Pancreas (tissue), 10 donors: ENCODE measurements around the gene SLC25A13. TPM values are rescaled to one million over a fixed set of nuclear protein-coding genes. Genes with fewer than 3 reads are reported as not detected.
"Not testable (repeated sequence)": the region's sequence is repeated elsewhere in the genome, so short reads cannot be mapped to it uniquely, and the experiment has no call there.

ENCODE experiments used
- ATAC-seq, 4 donors: fragments of 200-7000 bp; cut with Tn5 transposase; one replicate each; pipeline versions ENCODE4 v1.8.0 to v1.9.1; 2020; ENCODE audit warnings: mild to moderate bottlenecking in 4 of 4, moderate library complexity in 4 of 4
- DNase-seq, 6 donors: peaks; one replicate each; pipeline ENCODE4 v3.0.0-alpha.2; 2020
- FAIRE-seq: peaks from 2 replicates; lab custom pipeline; 2012; peaks lifted over from hg19 to GRCh38; lab: Jason Lieb, UNC
- H3K27ac ChIP-seq, 4 donors: fragments of 200-600 bp; sonication (generic); 1 replicate in 3 of 4; 2 replicates in 1 of 4; pipeline versions ENCODE4 v1.5.0 to v1.8.0; 2020
- H3K27me3 ChIP-seq, 4 donors: fragments of 200-600 bp; one replicate each; pipeline ENCODE4 v1.8.0; 2021
- H3K36me3 ChIP-seq, 3 donors: fragments of 200-600 bp; sonication (generic) in 1 of 3; one replicate each; pipeline versions ENCODE4 v1.5.0 to v1.8.0; 2020 to 2021
- H3K4me1 ChIP-seq, 3 donors: fragments of 200-600 bp; one replicate each; pipeline ENCODE4 v1.8.0; 2021
- H3K4me3 ChIP-seq, 4 donors: fragments of 200-600 bp; sonication (generic) in 2 of 4; one replicate each; pipeline versions ENCODE4 v1.5.0 to v1.8.0; 2020 to 2021
- H3K9me3 ChIP-seq, 4 donors: fragments of 200-600 bp; one replicate each; pipeline ENCODE4 v1.8.0; 2021
- WGBS, 2 donors: extraction: QIAGEN DNeasy Blood & Tissue Kit; methylation state at CpG; one replicate each; pipeline ENCODE4 v1.1.7; 2013; 5-methylcytosine and 5-hydroxymethylcytosine counted together
- intact Hi-C, 3 donors: fragments of 100-400 bp; cut with DNase I; formaldehyde crosslinking; loops; one replicate each; pipeline versions ENCODE4 v1.11.1 to v1.14.2; 2022
- polyA plus RNA-seq, 2 donors: library from polyadenylated mRNA; stranded (reverse); fragments of 200-250 nt; gene quantifications; one replicate each; pipeline ENCODE4 v1.2.3, GENCODE V29; 2013
- total RNA-seq, 6 donors: library from RNA; stranded (reverse); fragmentation: NEBNext Ultra II Directional in 4 of 6; extraction: Animal tissue kit (Norgen Biotek cat#: 25700) in 4 of 6; gene quantifications; one replicate each; pipeline versions ENCODE4 v1.2.1 to v1.2.4, GENCODE V29; 2021 to 2023
- TF ChIP-seq, protein P1 (sequence below), 4 donors: fragments of 200-600 bp; sonication (generic) in 3 of 4; IDR thresholded peaks; one replicate each; pipeline versions ENCODE4 v1.5.0 to v1.8.0; 2021; ENCODE audit warnings: antibody characterized with exemption in 4 of 4
- donor health status: healthy with polysubstance abuse.
- donor health status: DM: no; HTN: no; CAD: no; lungs with moderate emphysema.
- donor health status: DM: no; HTN: no; CAD: no.
- donor health status: control.
- donor health status: control.
- donor health status: Bipolar disorder and iron deficiency.
- donor health status: DM: yes; HTN: yes; CAD: no.
- donor health status: DM: no; HTN: no; CAD: no.
- donor health status: DM: no; HTN: no; CAD: no.
- donor health status: DM: yes; HTN: yes; CAD: no.

Gene SLC25A13, protein sequence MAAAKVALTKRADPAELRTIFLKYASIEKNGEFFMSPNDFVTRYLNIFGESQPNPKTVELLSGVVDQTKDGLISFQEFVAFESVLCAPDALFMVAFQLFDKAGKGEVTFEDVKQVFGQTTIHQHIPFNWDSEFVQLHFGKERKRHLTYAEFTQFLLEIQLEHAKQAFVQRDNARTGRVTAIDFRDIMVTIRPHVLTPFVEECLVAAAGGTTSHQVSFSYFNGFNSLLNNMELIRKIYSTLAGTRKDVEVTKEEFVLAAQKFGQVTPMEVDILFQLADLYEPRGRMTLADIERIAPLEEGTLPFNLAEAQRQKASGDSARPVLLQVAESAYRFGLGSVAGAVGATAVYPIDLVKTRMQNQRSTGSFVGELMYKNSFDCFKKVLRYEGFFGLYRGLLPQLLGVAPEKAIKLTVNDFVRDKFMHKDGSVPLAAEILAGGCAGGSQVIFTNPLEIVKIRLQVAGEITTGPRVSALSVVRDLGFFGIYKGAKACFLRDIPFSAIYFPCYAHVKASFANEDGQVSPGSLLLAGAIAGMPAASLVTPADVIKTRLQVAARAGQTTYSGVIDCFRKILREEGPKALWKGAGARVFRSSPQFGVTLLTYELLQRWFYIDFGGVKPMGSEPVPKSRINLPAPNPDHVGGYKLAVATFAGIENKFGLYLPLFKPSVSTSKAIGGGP
- 10 to 100 TPM in 5 of 6 donors, 1 to 10 TPM in 1; 7.2 to 15.0 (median 11.3) TPM for total RNA-seq
- 10 to 100 TPM in 1 of 2 donors, 1 to 10 TPM in 1; 4.2 to 10.8 TPM for polyA plus RNA-seq

DNA sequence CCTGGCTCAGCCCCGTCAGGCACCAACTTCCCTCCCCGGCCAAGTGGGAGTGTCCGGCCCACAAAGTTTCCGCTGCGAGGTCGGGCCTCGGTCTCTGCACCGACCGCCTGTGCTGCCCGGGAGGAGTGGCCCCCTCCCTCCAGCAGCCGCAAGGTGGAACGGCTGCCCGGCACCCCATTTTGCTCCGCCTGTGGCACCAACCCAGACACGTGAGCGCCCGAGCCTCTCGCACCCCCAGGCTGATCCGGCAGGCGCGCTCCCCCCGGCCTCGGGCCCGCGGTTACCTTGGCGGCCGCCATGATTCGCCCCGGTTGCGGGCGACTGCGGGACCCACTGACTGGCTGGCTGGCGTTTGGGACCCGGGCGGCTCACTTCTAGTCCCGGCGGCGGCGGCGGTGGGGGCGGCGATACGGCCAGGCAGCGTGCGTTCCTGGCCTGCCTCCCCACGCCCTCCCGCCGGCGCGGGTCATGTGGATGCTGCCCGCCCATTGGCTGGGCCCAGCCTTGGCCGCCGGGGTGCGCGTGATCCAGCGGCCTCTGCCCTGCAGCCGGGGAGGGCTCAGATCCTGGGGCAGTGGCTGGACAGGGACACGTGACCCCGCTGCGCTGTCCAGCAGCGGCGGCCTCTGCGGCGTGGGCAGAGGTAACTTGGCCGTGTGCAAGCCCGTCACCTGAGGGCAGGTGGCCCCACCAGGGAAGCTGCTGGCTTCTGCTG, at the start of gene SLC25A13:
Gene SLC25A13 (minus strand): TSS at position 441 of the 715 bp plus-strand sequence. CDS start 142 bp downstream, at position 299.
- Histone ChIP-seq H3K36me3 (no peaks in the 10 kb centered on the region), H3K27ac (peak within 1 kb of the TSS; percentile 97 to 99 (median 98)), H3K9me3 (no peaks in the 10 kb centered on the region), H3K4me1 (peaks cover 9 to 22% (median 14%) of the 10 kb centered on the region in 3 donors), H3K4me3 (peak within 1 kb of the TSS; percentile 87 to 96 (median 88)), H3K27me3 (no peaks in the 10 kb centered on the region)
- FAIRE-seq (no peak), DNase-seq (peak; percentile 92 to 96 (median 94)), ATAC-seq (peak; percentile 93 to 98 (median 98))
- intact Hi-C loops = no loop called here
- TF ChIP-seq, protein P1, sequence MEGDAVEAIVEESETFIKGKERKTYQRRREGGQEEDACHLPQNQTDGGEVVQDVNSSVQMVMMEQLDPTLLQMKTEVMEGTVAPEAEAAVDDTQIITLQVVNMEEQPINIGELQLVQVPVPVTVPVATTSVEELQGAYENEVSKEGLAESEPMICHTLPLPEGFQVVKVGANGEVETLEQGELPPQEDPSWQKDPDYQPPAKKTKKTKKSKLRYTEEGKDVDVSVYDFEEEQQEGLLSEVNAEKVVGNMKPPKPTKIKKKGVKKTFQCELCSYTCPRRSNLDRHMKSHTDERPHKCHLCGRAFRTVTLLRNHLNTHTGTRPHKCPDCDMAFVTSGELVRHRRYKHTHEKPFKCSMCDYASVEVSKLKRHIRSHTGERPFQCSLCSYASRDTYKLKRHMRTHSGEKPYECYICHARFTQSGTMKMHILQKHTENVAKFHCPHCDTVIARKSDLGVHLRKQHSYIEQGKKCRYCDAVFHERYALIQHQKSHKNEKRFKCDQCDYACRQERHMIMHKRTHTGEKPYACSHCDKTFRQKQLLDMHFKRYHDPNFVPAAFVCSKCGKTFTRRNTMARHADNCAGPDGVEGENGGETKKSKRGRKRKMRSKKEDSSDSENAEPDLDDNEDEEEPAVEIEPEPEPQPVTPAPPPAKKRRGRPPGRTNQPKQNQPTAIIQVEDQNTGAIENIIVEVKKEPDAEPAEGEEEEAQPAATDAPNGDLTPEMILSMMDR (IDR thresholded peaks at IDR 0.05) = no peak
- WGBS, 2 donors = 0% methylated on average over 43 to 66 of the region's 66 CpGs

DNA sequence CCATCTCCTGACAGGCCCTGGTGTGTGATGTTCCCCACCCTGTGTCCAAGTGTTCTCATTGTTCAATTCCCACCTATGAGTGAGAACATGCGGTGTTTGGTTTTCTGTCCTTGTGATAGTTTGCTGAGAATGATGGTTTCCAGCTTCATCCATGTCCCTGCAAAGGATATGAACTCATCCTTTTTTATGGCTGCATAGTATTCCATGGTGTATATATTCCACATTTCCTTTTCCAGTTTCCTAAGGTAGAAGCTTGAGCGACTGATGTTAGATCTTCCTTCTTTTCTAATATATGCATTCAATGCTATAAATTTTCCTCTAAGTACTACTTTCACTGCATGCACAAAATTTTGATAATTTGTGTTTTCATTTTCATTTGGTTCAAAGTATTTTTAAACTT, 44.0 kb upstream of the SLC25A13 start:
- FAIRE-seq, H3K27ac ChIP-seq, H3K27me3 ChIP-seq, H3K36me3 ChIP-seq, H3K4me1 ChIP-seq, ATAC-seq, H3K9me3 ChIP-seq, DNase-seq, H3K4me3 ChIP-seq, intact Hi-C loops: not testable (repeated sequence)
- 80 to 91% methylated on average over 1 to 2 of the region's 2 CpGs for WGBS, 2 donors

DNA sequence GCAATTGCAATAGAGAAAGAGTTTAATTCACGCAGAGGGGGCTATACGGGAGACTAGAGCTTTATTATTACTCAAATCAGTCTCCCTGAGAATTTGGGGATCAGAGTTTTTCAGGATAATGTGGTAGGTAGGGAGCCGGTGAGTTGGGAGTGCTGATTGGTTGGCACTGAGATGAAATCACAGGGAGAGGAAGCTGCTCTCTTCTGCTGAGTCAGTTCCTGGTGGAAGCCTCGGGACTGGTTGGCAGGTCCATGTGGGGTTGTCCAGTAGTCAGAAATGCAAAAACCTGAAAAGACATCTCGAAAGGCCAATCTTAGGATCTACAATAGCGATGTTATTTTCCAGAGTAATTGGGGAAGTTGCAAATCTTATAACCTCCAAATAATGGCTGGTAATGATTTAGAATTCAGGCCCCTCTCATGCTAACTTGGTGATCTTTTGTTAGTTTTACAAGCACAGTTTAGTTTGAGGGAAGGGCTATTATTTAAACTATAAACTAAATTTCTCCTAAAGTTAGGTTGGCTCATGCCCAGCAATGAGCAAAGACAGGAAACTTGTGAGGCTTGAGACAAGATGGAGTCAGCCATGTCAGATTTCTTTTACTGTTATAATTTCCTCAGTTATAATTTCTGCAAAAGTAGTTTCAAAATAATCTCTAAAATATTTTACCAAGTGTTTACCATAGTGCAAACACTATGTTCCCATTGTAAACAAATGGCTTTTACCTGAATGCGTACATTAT, 39.4 kb upstream of the SLC25A13 start:
- H3K27ac ChIP-seq = no peak overlapping the region
- no peak for DNase-seq
- TF ChIP-seq, protein P1 (IDR thresholded peaks at IDR 0.05) = no peak
- no peaks in the 10 kb centered on the region for H3K4me1 ChIP-seq
- peaks cover 0 to 2% (median 0%) of the 10 kb centered on the region in 4 donors for H3K27me3 ChIP-seq
- no peak for ATAC-seq
- no peak for FAIRE-seq
- intact Hi-C loops = no loop called here
- no peak overlapping the region for H3K4me3 ChIP-seq
- H3K36me3 ChIP-seq = no peaks in the 10 kb centered on the region
- 81 to 82% methylated on average over 7 of the region's 7 CpGs for WGBS, 2 donors
- no peaks in the 10 kb centered on the region for H3K9me3 ChIP-seq

DNA sequence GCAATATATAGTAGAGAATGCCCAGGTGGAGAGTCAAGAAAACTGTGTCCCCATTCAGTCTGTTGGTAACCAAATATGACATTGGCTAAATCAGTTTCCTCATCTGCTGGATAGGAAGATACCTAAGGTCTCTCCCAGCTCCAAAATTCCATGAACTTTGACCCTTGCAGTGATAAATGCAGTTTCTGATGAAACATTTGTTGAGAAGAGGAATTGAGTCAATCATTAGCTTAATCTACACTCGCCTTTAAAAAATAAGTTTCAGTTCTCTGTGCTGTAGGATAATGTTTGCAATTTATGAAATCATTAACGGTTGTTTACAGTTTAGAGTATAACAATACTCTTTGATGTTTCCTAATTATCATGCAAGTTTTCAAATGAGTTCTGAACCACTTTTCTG, 38.0 kb upstream of the SLC25A13 start:
- FAIRE-seq = no peak

DNA sequence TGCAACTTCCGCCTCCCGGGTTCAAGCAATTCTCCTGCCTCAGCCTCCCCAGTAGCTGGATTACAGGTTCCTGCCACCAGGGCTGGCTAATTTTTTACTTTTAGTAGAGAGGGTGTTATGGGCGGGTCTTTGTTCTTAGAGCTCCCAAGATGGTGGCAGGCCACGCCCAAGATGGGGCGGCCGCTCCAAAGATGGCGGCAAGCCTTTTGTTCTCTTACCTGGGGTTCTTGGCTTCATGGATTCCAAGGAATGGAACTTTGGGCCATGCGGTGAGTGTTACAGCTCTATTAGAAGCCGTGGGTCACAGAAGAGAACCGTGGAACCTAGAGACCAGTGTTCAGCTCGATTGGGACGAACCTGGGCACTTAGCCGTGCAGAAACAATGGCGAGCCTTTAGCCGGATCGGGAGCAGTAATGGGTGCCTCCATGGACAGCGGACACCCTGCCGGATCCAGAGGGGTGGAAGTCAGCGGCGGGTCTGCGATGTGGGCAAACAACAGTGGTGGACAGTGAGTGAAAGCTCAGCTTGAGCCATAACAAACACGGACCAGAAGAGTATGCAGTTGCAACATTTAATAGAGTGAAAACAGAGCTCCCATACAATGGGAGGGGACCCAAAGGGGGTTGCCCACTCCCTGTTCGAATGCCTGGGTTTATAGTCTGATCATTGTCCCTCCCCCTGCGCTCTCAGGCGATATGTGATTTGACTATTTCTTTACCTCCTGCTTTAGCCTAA, 36.5 kb upstream of the SLC25A13 start:
- 87 to 89% methylated on average over 25 of the region's 25 CpGs for WGBS, 2 donors
- H3K9me3 ChIP-seq, H3K27me3 ChIP-seq, H3K4me3 ChIP-seq, H3K4me1 ChIP-seq, FAIRE-seq, ATAC-seq, H3K27ac ChIP-seq, intact Hi-C loops, H3K36me3 ChIP-seq, DNase-seq: not testable (repeated sequence)

More for the DNA sequence above, 38.0 kb upstream of the SLC25A13 start:
- DNase-seq (no peak), ATAC-seq (no peak)
- Histone ChIP-seq H3K9me3 (no peaks in the 10 kb centered on the region), H3K27ac (no peak overlapping the region), H3K4me3 (no peak overlapping the region), H3K4me1 (no peaks in the 10 kb centered on the region), H3K36me3 (no peaks in the 10 kb centered on the region), H3K27me3 (no peaks in the 10 kb centered on the region)
- TF ChIP-seq, protein P1 (IDR thresholded peaks at IDR 0.05) = no peak
- 47 to 48% methylated on average over 2 of the region's 2 CpGs for WGBS, 2 donors
- intact Hi-C loops = no loop called here
